ENCODE results near the gene DCC. TPM values are rescaled to one million over a fixed set of nuclear protein-coding genes. Genes with fewer than 3 reads are reported as not detected.

DCC gene
- total and polyA plus RNA-seq, 2 experiments from 2014 or later: 0.53 to 0.73 TPM

- TF ChIP-seq ZNF462 (CRISPR knock-in tag; IDR thresholded peaks at IDR 0.05): no peak
- no peak for TF ChIP-seq CREB1 (CRISPR knock-in tag; IDR thresholded peaks at IDR 0.05; ENCODE audit: low read depth)
- no peak for TF ChIP-seq POLR2AphosphoS5 (IDR thresholded peaks at IDR 0.05; ENCODE audit: low read depth)
- TF ChIP-seq EZH2phosphoT487 (IDR thresholded peaks at IDR 0.05; ENCODE audit: unreplicated experiment): no peak
- TF ChIP-seq NANOG (IDR thresholded peaks at IDR 0.05; ENCODE audit: borderline replicate concordance): no peak
- TF ChIP-seq, protein P1, sequence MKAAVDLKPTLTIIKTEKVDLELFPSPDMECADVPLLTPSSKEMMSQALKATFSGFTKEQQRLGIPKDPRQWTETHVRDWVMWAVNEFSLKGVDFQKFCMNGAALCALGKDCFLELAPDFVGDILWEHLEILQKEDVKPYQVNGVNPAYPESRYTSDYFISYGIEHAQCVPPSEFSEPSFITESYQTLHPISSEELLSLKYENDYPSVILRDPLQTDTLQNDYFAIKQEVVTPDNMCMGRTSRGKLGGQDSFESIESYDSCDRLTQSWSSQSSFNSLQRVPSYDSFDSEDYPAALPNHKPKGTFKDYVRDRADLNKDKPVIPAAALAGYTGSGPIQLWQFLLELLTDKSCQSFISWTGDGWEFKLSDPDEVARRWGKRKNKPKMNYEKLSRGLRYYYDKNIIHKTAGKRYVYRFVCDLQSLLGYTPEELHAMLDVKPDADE (IDR thresholded peaks at IDR 0.05): no peak
- no peak for TF ChIP-seq EZH2 (IDR thresholded peaks at IDR 0.05; ENCODE audit: low read depth, unreplicated experiment)
- no peak for TF ChIP-seq JUNB (IDR thresholded peaks at IDR 0.05; ENCODE audit: unreplicated experiment)
Measured at GRCh38 chr18:52536039-52536438, 196.0 kb downstream of the DCC start (continued).

- no peak for ATAC-seq
- no peaks in the 10 kb centered on the region for H3F3A ChIP-seq (replicated peaks; ENCODE audit: low read depth)
- no peak overlapping the region for H3K4me3 ChIP-seq
- H3K27me3 Mint-ChIP-seq (ENCODE audit: insufficient read depth, low read depth, poor library complexity): no peaks in the 10 kb centered on the region
- no peaks in the 10 kb centered on the region for H4K20me1 ChIP-seq (replicated peaks; ENCODE audit: insufficient read depth)
- no peak for DNase-seq (ENCODE audit: low spot score)
- no peak overlapping the region for H3K4me2 ChIP-seq
- H3K36me3 Mint-ChIP-seq (ENCODE audit: low read depth): no peaks in the 10 kb centered on the region
- no peak overlapping the region for H3K27ac ChIP-seq (ENCODE audit: low read depth)
- H3K27me3 ChIP-seq (ENCODE audit: insufficient read depth): no peaks in the 10 kb centered on the region
- H3K9me2 ChIP-seq (ENCODE audit: insufficient read depth): no peaks in the 10 kb centered on the region; the same call in 1 of the 2 replicates
- H3K4me1 Mint-ChIP-seq: no peaks in the 10 kb centered on the region
- no peaks in the 10 kb centered on the region for H3K36me3 ChIP-seq (ENCODE audit: insufficient read depth)
- H3K9me3 Mint-ChIP-seq: peaks cover 10% of the 10 kb centered on the region; the same call in 2 of the 3 replicates
- H3K4me3 Mint-ChIP-seq: no peak overlapping the region
- H3K4me1 ChIP-seq (ENCODE audit: insufficient read depth): no peaks in the 10 kb centered on the region; the same call in 1 of the 2 replicates
- H3K79me2 ChIP-seq (replicated peaks; ENCODE audit: insufficient read depth): no peaks in the 10 kb centered on the region
- no peak overlapping the region for H3K27ac Mint-ChIP-seq
- no peak overlapping the region; the same call in 1 of the 2 replicates for H2AFZ ChIP-seq
- no peak for TF ChIP-seq ZNF462 (CRISPR knock-in tag; IDR thresholded peaks at IDR 0.05)
- no peak for TF ChIP-seq NANOG (IDR thresholded peaks at IDR 0.05; ENCODE audit: borderline replicate concordance)
- no peak for TF ChIP-seq JUNB (IDR thresholded peaks at IDR 0.05; ENCODE audit: unreplicated experiment)
- no peak for TF ChIP-seq EZH2 (IDR thresholded peaks at IDR 0.05; ENCODE audit: low read depth, unreplicated experiment)
Measured at GRCh38 chr18:52537261-52537660, 197.3 kb downstream of the DCC start.

Data from GM23338 (cell line).